ENCODE data around the gene METTL15. TPM values are rescaled to one million over a fixed set of nuclear protein-coding genes. Genes with fewer than 3 reads are reported as not detected.

The METTL15 gene
- total and polyA plus RNA-seq, 2 donors (not counting 1 experiment from before 2014, with no cell fraction given), result 3.9 to 19.7 TPM

DNA sequence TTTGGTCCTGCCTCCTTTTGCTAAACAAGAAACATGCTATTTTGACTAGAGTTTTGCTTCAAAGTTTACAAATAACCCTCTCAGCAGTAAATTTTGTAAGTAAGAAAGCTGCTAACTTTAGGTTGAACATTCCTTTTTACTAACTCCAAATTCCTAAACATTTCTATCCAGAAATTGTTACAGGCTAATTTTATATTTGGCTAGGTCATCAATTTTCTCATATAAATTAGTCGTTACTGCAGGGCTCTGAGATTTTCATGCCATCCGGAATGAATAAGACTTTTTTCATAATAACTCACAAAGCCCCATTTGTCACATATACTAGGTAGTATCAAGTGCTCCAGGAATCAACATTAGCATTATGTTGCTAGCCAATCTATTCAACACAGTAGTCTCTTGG, 143.1 kb downstream of the METTL15 start:
- ChIA-PET CTCF (no interaction called here), POLR2A (no interaction called here)
- WGBS (ENCODE audit: insufficient coverage), result no CpG with 5 or more reads among the region's 2 CpGs
- ATAC-seq (ENCODE audit: low read depth) (no peak), DNase-seq (no peak)
- Histone ChIP-seq H3K27me3 (replicated peaks in 1 of 4; ENCODE audit: control extremely low read depth in 1 of 4, control insufficient read depth in 3 of 4, insufficient read depth in 4 of 4, low read length in 3 of 4) (no peaks in the 10 kb centered on the region), H3K79me2 (ENCODE audit: control insufficient read depth, insufficient read depth, low read length) (no peaks in the 10 kb centered on the region), H3K9me3 (ENCODE audit: control extremely low read depth in 1 of 3, control insufficient read depth in 2 of 3, insufficient read depth in 1 of 3, low read length in 2 of 3) (peaks cover 0 to 4% (median 2%) of the 10 kb centered on the region in 3 donors), H3K27ac (ENCODE audit: low read length in 2 of 2) (no peak overlapping the region), H4K20me1 (ENCODE audit: control insufficient read depth, insufficient read depth, low read length, poor library complexity, severe bottlenecking) (no peaks in the 10 kb centered on the region), H3K4me2 (replicated peaks; ENCODE audit: low read depth, low read length, poor library complexity, severe bottlenecking) (no peak overlapping the region), H3K36me3 (replicated peaks in 1 of 2; ENCODE audit: control extremely low read depth in 1 of 2, control insufficient read depth in 1 of 2, extremely low read depth in 1 of 2, insufficient read depth in 2 of 2, low read length in 1 of 2) (peaks cover 0 to 1% of the 10 kb centered on the region in 2 experiments), H3K9ac (ENCODE audit: low read length) (no peak overlapping the region), H3K4me1 (ENCODE audit: control insufficient read depth in 2 of 2, insufficient read depth in 2 of 2, low read length in 2 of 2) (no peaks in the 10 kb centered on the region), H2AFZ (ENCODE audit: insufficient read depth, low read depth, low read length, poor library complexity, severe bottlenecking) (no peak overlapping the region), H3K4me3 (ENCODE audit: control extremely low read depth in 1 of 5, extremely low read depth in 1 of 5, insufficient read depth in 1 of 5, low read depth in 2 of 5, low read length in 4 of 5) (no peak overlapping the region)
- H3K4me3 Mint-ChIP-seq, result no peak overlapping the region
- H3K9me3 Mint-ChIP-seq (ENCODE audit: insufficient read depth), result peaks cover 10% of the 10 kb centered on the region
- no peaks in the 10 kb centered on the region for H3K27me3 Mint-ChIP-seq
- intact Hi-C loops (cut with micrococcal nuclease), result no loop called here
- TF ChIP-seq EZH2 (IDR thresholded peaks at IDR 0.05; ENCODE audit: borderline replicate concordance, insufficient read depth, low read depth, low read length, poor library complexity, severe bottlenecking), result no peak
- TF ChIP-seq, protein P1, sequence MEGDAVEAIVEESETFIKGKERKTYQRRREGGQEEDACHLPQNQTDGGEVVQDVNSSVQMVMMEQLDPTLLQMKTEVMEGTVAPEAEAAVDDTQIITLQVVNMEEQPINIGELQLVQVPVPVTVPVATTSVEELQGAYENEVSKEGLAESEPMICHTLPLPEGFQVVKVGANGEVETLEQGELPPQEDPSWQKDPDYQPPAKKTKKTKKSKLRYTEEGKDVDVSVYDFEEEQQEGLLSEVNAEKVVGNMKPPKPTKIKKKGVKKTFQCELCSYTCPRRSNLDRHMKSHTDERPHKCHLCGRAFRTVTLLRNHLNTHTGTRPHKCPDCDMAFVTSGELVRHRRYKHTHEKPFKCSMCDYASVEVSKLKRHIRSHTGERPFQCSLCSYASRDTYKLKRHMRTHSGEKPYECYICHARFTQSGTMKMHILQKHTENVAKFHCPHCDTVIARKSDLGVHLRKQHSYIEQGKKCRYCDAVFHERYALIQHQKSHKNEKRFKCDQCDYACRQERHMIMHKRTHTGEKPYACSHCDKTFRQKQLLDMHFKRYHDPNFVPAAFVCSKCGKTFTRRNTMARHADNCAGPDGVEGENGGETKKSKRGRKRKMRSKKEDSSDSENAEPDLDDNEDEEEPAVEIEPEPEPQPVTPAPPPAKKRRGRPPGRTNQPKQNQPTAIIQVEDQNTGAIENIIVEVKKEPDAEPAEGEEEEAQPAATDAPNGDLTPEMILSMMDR (IDR thresholded peaks at IDR 0.05), result no peak
- H3K27ac Mint-ChIP-seq, result no peak overlapping the region
- H3K4me1 Mint-ChIP-seq, result peaks cover 8% of the 10 kb centered on the region

DNA sequence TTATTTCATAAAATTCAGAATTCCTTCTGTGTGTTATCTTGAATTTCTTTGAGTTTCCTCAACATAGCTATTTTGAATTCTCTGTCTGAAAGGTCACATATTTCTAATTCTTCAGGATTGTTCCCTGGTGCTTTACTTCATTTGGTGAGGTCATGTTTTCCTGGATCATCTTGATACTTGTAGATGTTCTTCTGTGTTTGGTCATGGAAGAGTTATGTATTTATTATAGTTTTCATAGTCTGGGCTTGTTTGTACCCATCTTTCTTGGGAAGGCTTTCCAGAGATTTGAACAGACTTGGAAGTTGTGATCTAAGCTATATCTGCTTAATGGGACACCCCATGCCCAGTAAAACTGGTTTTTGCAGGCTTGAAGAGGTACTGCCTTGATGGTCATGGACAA, 149.6 kb downstream of the METTL15 start:
- intact Hi-C loops (cut with micrococcal nuclease), result no loop called here
- Histone ChIP-seq H3K4me3 (ENCODE audit: control extremely low read depth in 1 of 5, extremely low read depth in 1 of 5, insufficient read depth in 1 of 5, low read depth in 2 of 5, low read length in 4 of 5) (no peak overlapping the region), H3K9ac (ENCODE audit: low read length) (no peak overlapping the region), H3K36me3 (replicated peaks in 1 of 2; ENCODE audit: control extremely low read depth in 1 of 2, control insufficient read depth in 1 of 2, extremely low read depth in 1 of 2, insufficient read depth in 2 of 2, low read length in 1 of 2) (peaks cover 0 to 4% of the 10 kb centered on the region in 2 experiments), H2AFZ (ENCODE audit: insufficient read depth, low read depth, low read length, poor library complexity, severe bottlenecking) (no peak overlapping the region), H3K4me2 (replicated peaks; ENCODE audit: low read depth, low read length, poor library complexity, severe bottlenecking) (no peak overlapping the region), H3K27ac (ENCODE audit: low read length in 2 of 2) (no peak overlapping the region), H3K79me2 (ENCODE audit: control insufficient read depth, insufficient read depth, low read length) (no peaks in the 10 kb centered on the region), H3K9me3 (ENCODE audit: control extremely low read depth in 1 of 3, control insufficient read depth in 2 of 3, insufficient read depth in 1 of 3, low read length in 2 of 3) (peaks cover 0 to 4% (median 2%) of the 10 kb centered on the region in 3 donors), H3K27me3 (replicated peaks in 1 of 4; ENCODE audit: control extremely low read depth in 1 of 4, control insufficient read depth in 3 of 4, insufficient read depth in 4 of 4, low read length in 3 of 4) (no peaks in the 10 kb centered on the region), H4K20me1 (ENCODE audit: control insufficient read depth, insufficient read depth, low read length, poor library complexity, severe bottlenecking) (no peaks in the 10 kb centered on the region), H3K4me1 (ENCODE audit: control insufficient read depth in 2 of 2, insufficient read depth in 2 of 2, low read length in 2 of 2) (no peaks in the 10 kb centered on the region)
- Mint-ChIP-seq H3K4me1 (no peaks in the 10 kb centered on the region), H3K9me3 (ENCODE audit: insufficient read depth) (peaks cover 4% of the 10 kb centered on the region), H3K27ac (no peak overlapping the region), H3K27me3 (no peaks in the 10 kb centered on the region), H3K4me3 (no peak overlapping the region)
- ATAC-seq (ENCODE audit: low read depth) (no peak), DNase-seq (no peak)
- ChIA-PET POLR2A (no interaction called here), CTCF (no interaction called here)
- TF ChIP-seq, protein P1 (IDR thresholded peaks at IDR 0.05), result no peak
- TF ChIP-seq EZH2 (IDR thresholded peaks at IDR 0.05; ENCODE audit: borderline replicate concordance, insufficient read depth, low read depth, low read length, poor library complexity, severe bottlenecking), result no peak
